Mesenteric fat pad (tissue), 1 donor: ENCODE results near the gene FAM89B. TPM values are rescaled to one million over a fixed set of nuclear protein-coding genes. Genes with fewer than 3 reads are reported as not detected.

Experiments used
- DNase-seq: peaks from one replicate; pipeline ENCODE4 v3.0.0-alpha.2; 2020; ENCODE audit warnings: low spot score
- total RNA-seq: library from RNA; stranded (reverse); fragmentation: NEBNext Ultra II Directional; extraction: Animal tissue kit (Norgen Biotek cat#: 25700); gene quantifications from one replicate; pipeline ENCODE4 v1.2.1, GENCODE V29; 2021
- donor health status: DM: yes; HTN: yes; CAD: no.

FAM89B gene
- total RNA-seq, 1 donor from 2014 or later: 37.4 TPM

DNA sequence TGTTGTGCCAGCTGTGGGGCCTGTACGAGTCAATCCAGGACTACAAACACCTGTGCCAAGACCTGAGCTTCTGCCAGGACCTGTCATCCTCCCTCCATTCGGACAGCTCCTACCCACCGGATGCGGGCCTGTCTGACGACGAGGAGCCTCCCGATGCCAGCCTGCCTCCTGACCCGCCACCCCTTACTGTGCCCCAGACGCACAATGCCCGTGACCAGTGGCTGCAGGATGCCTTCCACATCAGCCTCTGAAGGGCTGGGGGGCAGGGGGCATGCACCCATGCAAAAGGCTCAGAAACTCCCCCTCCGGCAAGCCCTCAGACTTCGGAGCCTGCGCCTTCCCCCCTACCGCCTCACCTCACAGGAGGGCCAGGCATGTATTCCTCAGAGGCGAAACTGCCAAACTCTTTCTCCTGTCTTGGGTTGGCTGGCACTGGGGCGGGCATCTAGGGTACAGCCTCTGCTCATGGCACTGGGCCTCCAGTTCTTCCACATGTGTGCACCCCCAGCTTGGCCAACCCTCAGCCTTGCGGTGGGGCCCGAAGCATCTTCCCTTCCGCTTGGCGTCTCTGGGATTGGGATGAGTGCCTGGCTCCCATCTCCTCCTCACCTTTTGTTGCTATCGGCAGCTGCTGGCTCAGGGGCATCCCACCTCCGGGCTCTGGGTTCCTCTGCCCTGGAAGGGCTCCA lies 1.2 kb downstream of the FAM89B start:
- DNase-seq: no peak

DNA sequence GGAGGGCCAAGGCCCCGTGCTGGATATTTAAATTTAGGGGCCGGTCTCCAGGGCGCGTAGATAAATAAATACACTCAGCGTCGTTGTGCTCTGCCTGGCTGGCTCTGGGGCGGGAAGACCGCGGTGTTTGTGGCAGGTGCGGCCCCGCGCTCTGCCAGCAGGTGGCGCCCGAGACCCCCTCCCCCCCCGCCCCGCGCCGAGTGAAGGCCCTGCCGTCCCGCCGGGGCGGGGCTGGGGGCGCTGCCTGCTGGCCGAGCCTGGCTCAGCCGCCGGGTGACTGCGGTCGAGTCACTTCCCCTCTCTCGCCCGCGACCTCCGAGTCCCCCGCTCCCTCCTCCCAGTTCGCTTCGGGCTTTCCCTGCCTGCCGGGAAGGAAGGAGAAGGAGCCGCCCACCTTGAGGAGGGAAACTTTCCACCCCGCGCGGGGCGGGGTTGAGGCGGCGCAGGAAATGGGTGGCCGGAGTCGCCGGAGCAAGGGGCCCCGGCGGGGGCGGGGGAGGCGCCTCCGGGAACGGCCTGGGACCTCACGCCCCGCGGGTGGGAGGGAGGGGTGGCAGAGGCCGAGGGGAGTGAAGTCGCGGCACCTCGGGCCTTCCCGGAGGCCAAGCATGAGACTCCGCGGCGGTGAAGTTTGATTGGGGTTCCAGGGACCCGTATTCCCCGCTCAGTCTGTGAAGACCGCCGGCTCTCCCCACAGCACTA lies 1.9 kb downstream of the FAM89B start:
- DNase-seq: peak; percentile 97

DNA sequence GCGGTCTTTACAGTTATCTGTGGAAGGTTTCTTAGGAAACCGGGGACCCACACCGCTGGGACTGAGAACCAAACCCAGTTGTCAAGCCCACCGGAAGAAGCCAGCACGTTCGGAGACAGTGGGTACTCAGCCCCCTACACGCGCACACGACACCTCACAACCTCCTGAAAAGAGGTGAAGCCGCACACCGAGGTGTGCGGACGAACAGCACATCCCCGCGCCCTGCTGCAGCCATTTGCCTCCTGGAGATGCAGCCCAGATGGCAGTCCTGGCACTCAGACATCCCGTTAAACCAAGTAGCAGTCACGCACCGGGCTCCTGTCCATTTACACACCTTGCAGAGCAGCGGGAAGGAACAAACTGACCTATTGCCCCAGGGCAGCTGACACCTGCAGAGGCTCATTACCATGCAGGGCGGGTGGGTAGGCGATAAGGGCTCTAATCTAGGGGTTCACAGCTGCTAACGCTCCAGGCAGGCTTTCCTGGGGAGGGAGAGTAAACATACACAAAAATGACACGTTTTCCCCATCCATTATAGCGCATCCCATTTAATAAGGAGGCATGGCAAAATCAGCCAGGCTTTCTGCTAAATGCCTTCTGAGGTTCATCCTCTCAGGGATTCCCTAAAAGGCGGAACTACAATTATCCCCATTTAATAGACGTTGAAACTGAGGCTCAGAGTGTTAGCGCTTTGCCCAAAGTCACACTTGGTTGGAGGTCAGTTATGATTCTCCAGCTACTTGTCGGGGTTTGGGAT lies 2.7 kb downstream of the FAM89B start:
- no peak for DNase-seq

DNA sequence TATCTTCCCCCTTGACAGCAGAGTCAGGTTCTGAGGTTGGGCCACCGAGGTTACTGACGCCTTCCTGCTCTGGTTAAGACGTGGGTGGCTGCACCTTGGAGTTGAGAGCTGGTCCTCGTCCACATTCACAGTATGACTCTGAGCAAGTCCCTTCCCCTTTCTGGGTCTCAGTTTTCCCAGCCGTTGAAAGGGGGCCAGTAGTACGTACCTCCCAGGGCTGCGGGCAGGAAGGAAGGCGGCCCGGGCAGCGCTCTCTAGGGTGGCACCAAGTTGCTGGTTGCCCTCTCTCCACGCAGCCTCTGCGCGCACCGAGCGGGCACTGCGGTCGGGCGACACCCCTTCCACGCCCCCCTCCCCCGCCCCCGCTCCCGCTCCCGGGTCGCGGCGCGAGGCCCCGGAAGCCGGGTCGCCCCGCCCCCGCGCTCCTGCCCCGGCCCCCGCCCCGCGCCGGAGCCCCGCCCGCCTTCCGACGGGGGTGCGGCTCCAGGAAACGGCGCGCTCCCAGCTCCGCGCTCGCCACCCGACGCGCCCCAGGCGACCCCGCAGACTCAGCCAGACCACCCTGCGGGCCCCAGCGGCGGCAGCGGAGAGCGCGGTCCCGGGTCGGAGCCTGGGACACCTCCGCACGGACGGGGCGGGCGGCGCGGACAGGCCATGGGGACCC lies 3.4 kb downstream of the FAM89B start, which contains the start of gene EHBP1L1:
TSS of gene EHBP1L1 (plus strand) at position 486 of the 664 bp plus-strand sequence. CDS start 250 bp downstream, outside the sequence.
- DNase-seq: no peak

GRCh38 chr11:65576232-65576866 lies 4.0 kb downstream of the FAM89B start:
- DNase-seq: no peak

DNA sequence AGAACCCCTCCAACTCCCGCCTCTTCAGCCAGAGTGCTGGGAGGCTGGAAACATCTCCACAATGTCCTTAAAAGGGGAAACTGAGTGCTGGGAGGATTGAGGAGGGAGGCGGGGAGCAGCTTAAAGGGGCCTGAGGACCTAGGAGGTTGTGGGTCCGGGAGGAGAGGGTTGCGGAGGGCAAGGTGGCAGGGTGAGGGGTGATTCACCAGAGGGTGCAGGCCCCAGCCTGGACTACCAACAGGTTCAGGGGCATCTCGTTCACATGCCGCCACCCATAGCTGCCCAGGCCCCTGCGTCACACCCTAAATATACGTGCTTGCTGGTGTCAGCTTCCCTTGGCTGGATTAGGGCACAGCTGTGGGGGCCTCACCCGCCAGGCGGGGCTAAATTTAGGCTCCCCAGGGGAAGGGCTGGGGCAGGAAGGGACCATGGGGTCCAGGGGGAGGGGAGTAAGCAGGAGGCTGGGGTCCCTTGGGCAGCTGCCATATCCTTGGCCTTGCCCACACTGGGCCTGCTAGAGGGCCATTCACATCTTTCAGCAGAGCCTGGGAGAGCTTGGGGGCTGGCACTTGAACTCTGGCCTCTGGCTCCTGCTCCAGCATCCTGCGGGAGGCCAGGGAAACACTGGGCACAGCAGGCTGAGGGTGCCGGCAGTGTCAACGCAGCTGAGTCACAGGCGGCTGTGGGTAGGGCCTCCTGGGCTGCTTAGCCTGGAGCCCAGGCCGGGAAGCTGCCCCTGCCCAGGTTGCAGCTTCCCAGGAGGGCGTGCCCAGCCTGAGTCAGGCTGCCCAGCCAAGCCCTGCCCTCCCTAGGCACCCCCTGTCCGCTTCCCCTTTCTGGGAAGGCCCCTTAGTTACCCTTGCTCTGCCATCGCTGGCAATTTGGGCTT lies 4.8 kb downstream of the FAM89B start:
- peak; percentile 96 for DNase-seq

DNA sequence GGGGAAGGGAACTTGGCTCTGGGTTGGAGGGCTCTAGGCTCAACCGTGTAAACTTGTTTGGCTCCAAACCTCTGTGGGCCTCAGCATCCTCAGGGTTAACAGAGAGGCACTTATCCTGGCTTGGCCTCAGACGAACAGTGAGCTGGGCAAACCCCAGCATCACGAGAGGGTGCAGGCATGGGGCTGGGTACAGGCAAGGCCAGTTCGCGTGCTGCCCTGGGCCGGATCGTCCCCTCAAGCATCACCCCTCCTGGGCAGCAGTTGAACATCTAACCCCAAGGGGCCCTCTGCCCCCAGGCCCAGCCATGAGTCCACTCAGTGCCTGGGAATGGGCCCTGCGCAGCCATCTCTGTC lies 5.4 kb downstream of the FAM89B start:
- no peak for DNase-seq

- DNase-seq: no peak
Measured at GRCh38 chr11:65578134-65578533, 5.8 kb downstream of the FAM89B start.

DNA sequence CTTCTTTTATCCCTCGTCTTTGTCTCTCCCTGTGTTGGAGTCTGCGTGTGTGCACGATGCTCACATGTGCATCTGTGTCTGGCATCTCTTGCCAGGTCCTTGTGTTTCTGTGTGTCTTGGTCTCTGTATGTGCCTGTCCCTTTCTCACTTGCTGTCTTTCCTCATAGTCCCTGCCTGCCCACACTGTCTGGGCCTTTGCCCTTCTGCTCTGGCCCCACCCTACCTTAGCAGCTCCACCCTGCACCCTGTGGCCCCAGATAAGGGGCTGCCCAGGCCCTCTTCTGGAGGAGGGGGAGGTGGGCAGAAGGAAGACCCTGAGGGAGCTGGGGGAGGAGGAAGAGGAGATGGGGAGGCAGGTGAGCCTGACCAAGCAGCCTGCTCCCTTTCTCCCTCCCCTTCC lies 6.3 kb downstream of the FAM89B start:
- DNase-seq: no peak

- no peak for DNase-seq
Measured at GRCh38 chr11:65579291-65579690, 7.0 kb downstream of the FAM89B start.

DNA sequence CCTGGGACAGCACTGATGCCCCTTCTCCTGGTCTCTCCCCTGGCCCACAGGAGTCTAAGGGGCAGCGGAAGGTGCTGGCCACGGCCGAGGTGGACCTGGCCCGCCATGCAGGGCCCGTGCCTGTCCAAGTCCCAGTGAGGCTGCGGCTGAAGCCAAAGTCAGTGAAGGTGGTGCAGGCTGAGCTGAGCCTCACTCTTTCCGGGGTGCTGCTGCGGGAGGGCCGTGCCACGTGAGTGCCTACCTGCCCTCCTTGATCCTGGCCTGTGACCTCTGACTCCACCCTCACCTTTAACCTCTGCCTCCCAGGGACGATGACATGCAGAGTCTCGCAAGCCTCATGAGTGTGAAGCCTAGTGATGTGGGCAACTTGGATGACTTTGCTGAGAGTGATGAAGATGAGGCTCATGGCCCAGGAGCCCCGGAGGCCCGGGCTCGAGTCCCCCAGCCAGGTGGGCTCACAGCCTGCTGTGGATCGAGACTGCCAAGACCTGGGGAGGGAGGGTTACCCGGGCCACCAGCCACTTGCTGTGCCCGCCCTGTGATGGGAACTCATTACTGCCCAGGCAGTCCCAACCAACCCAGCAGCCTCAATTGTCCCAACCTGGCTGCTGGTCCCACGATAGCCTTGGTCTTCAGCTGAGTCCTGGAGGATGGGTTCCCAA lies 7.8 kb downstream of the FAM89B start:
- no peak for DNase-seq

- no peak for DNase-seq
Measured at GRCh38 chr11:65580756-65581155, 8.4 kb downstream of the FAM89B start.

- DNase-seq: no peak
Measured at GRCh38 chr11:65581928-65582327, 9.6 kb downstream of the FAM89B start.

DNA sequence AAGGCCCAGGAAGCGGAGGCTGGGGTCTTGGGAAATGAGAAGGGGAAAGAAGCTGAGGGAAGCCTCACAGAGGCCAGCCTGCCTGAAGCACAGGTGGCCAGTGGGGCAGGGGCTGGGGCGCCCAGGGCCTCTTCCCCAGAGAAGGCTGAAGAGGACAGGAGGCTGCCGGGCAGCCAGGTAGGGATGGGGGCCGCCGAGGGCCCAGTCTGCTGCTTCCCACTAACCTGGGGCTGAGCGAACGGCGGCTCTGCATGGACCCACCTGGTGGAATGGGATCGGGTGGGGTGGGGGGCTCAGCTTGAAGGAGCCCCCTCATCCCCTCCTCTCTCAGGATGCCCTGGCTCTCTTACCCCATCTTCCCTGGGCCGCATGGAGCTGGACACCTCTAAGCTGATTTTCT lies 11.3 kb downstream of the FAM89B start:
- DNase-seq: no peak

DNA sequence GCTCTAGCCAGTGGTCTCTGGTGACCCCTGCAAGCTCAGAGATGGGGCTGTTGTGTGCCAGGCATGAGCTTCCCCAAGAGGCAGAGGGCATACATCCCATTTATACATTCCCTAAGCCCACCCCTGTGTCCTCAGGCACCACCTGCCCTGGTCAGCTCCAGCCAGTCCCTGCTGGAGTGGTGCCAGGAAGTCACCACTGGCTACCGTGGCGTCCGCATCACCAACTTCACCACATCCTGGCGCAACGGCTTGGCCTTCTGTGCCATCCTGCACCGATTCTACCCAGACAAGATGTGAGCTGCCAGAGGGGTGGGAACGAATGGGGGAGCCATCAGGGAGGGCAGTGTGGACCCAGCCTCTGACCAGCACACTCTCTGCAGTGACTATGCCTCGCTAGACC lies 11.8 kb downstream of the FAM89B start:
- DNase-seq: no peak

DNA sequence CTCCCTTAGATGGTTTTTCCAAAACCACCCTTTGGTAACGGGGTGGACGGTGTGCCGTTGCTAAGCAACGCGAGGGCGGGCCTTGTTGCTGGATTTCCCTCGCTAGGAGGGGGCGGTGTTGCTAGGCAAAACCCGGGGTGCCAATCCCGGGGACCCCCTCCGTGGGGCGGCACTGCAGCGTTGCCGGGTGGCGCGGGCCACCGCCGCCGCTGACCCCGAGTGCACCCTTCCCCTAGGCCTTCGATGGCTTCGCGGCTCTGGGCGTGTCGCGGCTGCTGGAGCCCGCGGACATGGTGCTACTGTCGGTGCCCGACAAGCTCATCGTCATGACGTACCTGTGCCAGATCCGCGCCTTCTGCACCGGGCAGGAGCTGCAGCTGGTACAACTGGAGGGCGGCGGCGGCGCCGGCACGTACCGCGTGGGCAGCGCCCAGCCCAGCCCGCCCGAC lies 12.4 kb downstream of the FAM89B start:
- no peak for DNase-seq

DNA sequence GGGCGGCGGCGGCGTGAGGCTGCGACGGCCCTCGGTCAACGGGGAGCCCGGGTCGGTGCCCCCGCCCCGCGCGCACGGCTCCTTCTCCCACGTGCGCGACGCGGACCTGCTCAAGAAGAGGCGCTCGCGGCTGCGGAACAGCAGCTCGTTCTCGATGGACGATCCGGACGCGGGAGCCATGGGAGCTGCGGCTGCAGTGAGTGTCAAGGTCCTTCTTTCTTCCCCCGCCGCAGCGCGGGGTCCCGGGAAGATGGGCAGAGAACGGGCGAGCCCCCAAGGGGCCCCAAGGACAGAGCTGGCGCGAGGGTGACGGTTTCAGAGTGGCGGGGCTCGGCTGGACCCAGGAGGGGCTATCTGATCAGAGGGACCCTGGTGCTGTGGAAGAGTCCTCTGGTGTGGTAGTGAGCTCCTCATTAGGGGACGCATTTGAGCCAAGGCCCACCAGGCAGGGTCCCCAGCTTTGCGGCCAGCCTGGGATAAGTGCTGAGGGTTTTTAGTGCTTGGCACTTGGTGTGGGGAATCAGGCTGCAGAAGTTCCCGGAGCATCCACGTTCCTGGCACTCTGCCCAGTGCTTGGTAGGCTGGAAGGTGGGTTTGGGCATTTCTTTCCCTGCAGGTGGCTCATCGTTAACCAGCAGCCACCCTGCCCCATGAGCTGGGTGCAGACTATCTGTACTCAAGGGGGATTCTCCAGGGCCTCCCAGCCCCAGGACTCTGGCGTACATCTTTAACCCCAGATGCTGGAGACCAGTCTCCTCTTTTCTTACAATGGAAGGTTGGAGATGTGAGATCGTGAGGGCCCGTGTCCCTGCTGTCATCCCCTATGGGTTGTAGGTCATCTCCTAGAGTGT lies 13.3 kb downstream of the FAM89B start:
- no peak for DNase-seq

- DNase-seq: no peak
Measured at GRCh38 chr11:65586247-65586630, 13.9 kb downstream of the FAM89B start.

GRCh38 chr11:65586676-65587075 lies 14.3 kb downstream of the FAM89B start:
- no peak for DNase-seq
